Mucosa of rectum (tissue), 2 donors: Measurements from ENCODE around the gene DOCK3.
A peak's percentile ranks its signal among the peaks of the same experiment; 100 is the strongest.

Experiments
- H3K27ac ChIP-seq, 2 donors: one replicate each; pipeline ENCODE4 v1.7.0; 2013; ENCODE audit warnings: inconsistent platforms in 2 of 2, low read depth in 2 of 2, low read length in 2 of 2
- H3K27me3 ChIP-seq, 2 donors: one replicate each; pipeline ENCODE4 v1.7.0; 2013; ENCODE audit warnings: low read length in 2 of 2; ENCODE audit not compliant: control insufficient read depth in 2 of 2, insufficient read depth in 2 of 2
- H3K36me3 ChIP-seq, 2 donors: one replicate each; pipeline ENCODE4 v1.7.0; 2013; ENCODE audit warnings: low read length in 2 of 2; ENCODE audit not compliant: control insufficient read depth in 2 of 2, insufficient read depth in 2 of 2
- H3K4me1 ChIP-seq, 2 donors: one replicate each; pipeline ENCODE4 v1.7.0; 2013; ENCODE audit warnings: low read length in 2 of 2, mild to moderate bottlenecking in 1 of 2; ENCODE audit not compliant: control insufficient read depth in 2 of 2, insufficient read depth in 2 of 2
- H3K4me3 ChIP-seq, 2 donors: one replicate each; pipeline ENCODE4 v1.7.0; 2013; ENCODE audit warnings: low read length in 2 of 2
- H3K9ac ChIP-seq, 2 donors: one replicate each; pipeline ENCODE4 v1.7.0; 2013; ENCODE audit warnings: low read length in 2 of 2, low read depth in 1 of 2, mild to moderate bottlenecking in 1 of 2
- H3K9me3 ChIP-seq, 2 donors: one replicate each; pipeline ENCODE4 v1.7.0; 2013; ENCODE audit warnings: low read length in 2 of 2; ENCODE audit not compliant: control insufficient read depth in 2 of 2
- donor health status: healthy.
- donor health status: Normal muscosa, but diverticular disease.

DOCK3 gene

GRCh38 chr3:51390246-51391074 lies 715.7 kb downstream of the DOCK3 start:
- Histone ChIP-seq H3K4me1 (peaks cover 54 to 58% of the 10 kb centered on the region in 2 donors), H3K9ac (peak overlapping the region; percentile 52 to 69), H3K27ac (peak overlapping the region; percentile 45 to 68), H3K4me3 (peak overlapping the region; percentile 59 to 70), H3K27me3 (no peaks in the 10 kb centered on the region), H3K9me3 (no peaks in the 10 kb centered on the region), H3K36me3 (peaks cover 38 to 45% of the 10 kb centered on the region in 2 donors)

- H3K27me3 ChIP-seq = no peaks in the 10 kb centered on the region
Measured at GRCh38 chr3:51391075-51391565, 716.4 kb downstream of the DOCK3 start, which contains the start of gene RBM15B. Gene RBM15B (plus strand): TSS chr3:51391285. CDS start chr3:51391400, 115 bp downstream.

GRCh38 chr3:51391566-51392354 lies 717.0 kb downstream of the DOCK3 start:
- H3K9me3 ChIP-seq = no peaks in the 10 kb centered on the region
- H3K36me3 ChIP-seq = peaks cover 51 to 58% of the 10 kb centered on the region in 2 donors
- H3K27me3 ChIP-seq = no peaks in the 10 kb centered on the region
- H3K4me3 ChIP-seq = peak overlapping the region; percentile 72 to 76
- peak overlapping the region; percentile 81 to 83 for H3K27ac ChIP-seq
- H3K9ac ChIP-seq = peak overlapping the region; percentile 73 to 79
- H3K4me1 ChIP-seq = peaks cover 42 to 46% of the 10 kb centered on the region in 2 donors

More at GRCh38 chr3:51391075-51391565, 716.4 kb downstream of the DOCK3 start, which contains the start of gene RBM15B:
- H3K4me3 ChIP-seq = peak within 1 kb of the TSS; percentile 72 to 76
- H3K36me3 ChIP-seq = peaks cover 45 to 52% of the 10 kb centered on the region in 2 donors
- H3K9me3 ChIP-seq = no peaks in the 10 kb centered on the region
- H3K9ac ChIP-seq = peak within 1 kb of the TSS; percentile 73 to 79
- peaks cover 47 to 52% of the 10 kb centered on the region in 2 donors for H3K4me1 ChIP-seq
- peak within 1 kb of the TSS; percentile 81 to 83 for H3K27ac ChIP-seq

- Histone ChIP-seq H3K4me3 (peak overlapping the region; percentile 72 to 76), H3K36me3 (peaks cover 58 to 64% of the 10 kb centered on the region in 2 donors), H3K9ac (peak overlapping the region; percentile 73 to 79), H3K27ac (no peak overlapping the region), H3K9me3 (no peaks in the 10 kb centered on the region), H3K4me1 (peaks cover 39 to 44% of the 10 kb centered on the region in 2 donors), H3K27me3 (no peaks in the 10 kb centered on the region)
Measured at GRCh38 chr3:51392355-51393133, 717.8 kb downstream of the DOCK3 start.

- Histone ChIP-seq H3K4me3 (no peak overlapping the region), H3K27ac (no peak overlapping the region), H3K36me3 (peaks cover 55 to 61% of the 10 kb centered on the region in 2 donors), H3K4me1 (peaks cover 33 to 38% of the 10 kb centered on the region in 2 donors), H3K9me3 (no peaks in the 10 kb centered on the region), H3K27me3 (no peaks in the 10 kb centered on the region), H3K9ac (no peak overlapping the region)
Measured at GRCh38 chr3:51393134-51393495, 718.4 kb downstream of the DOCK3 start.

GRCh38 chr3:51393564-51393963 lies 718.8 kb downstream of the DOCK3 start:
- no peak overlapping the region for H3K27ac ChIP-seq
- H3K4me1 ChIP-seq = peaks cover 29 to 34% of the 10 kb centered on the region in 2 donors
- H3K9me3 ChIP-seq = no peaks in the 10 kb centered on the region
- H3K9ac ChIP-seq = no peak overlapping the region
- H3K36me3 ChIP-seq = peaks cover 58 to 60% of the 10 kb centered on the region in 2 donors
- H3K27me3 ChIP-seq = no peaks in the 10 kb centered on the region
- H3K4me3 ChIP-seq = no peak overlapping the region

GRCh38 chr3:51394541-51394940 lies 719.8 kb downstream of the DOCK3 start:
- peaks cover 58 to 64% of the 10 kb centered on the region in 2 donors for H3K36me3 ChIP-seq
- H3K9ac ChIP-seq = no peak overlapping the region
- no peak overlapping the region for H3K27ac ChIP-seq
- H3K27me3 ChIP-seq = no peaks in the 10 kb centered on the region
- peaks cover 22 to 28% of the 10 kb centered on the region in 2 donors for H3K4me1 ChIP-seq
- no peak overlapping the region for H3K4me3 ChIP-seq
- no peaks in the 10 kb centered on the region for H3K9me3 ChIP-seq

GRCh38 chr3:51395493-51396213 lies 720.9 kb downstream of the DOCK3 start:
- H3K9me3 ChIP-seq = no peaks in the 10 kb centered on the region
- H3K27me3 ChIP-seq = no peaks in the 10 kb centered on the region
- no peak overlapping the region for H3K4me3 ChIP-seq
- H3K27ac ChIP-seq = no peak overlapping the region
- peaks cover 16 to 22% of the 10 kb centered on the region in 2 donors for H3K4me1 ChIP-seq
- peaks cover 62 to 72% of the 10 kb centered on the region in 2 donors for H3K36me3 ChIP-seq
- no peak overlapping the region for H3K9ac ChIP-seq

- peaks cover 66 to 72% of the 10 kb centered on the region in 2 donors for H3K36me3 ChIP-seq
- no peak overlapping the region for H3K4me3 ChIP-seq
- H3K9ac ChIP-seq = no peak overlapping the region
- no peaks in the 10 kb centered on the region for H3K27me3 ChIP-seq
- H3K4me1 ChIP-seq = peaks cover 14 to 20% of the 10 kb centered on the region in 2 donors
- no peaks in the 10 kb centered on the region for H3K9me3 ChIP-seq
- no peak overlapping the region for H3K27ac ChIP-seq
Measured at GRCh38 chr3:51396401-51396800, 721.7 kb downstream of the DOCK3 start.
